GM13976 (cell line): Measurements from ENCODE around the gene IREB2.

ENCODE experiments used
- DNase-seq: peaks from one replicate; pipeline ENCODE4 v3.0.0; 2012; ENCODE audit warnings: low spot score
- CTCF ChIP-seq: IDR thresholded peaks from 2 replicates; pipeline ENCODE4 v1.5.1; 2012; ENCODE audit warnings: borderline replicate concordance, mild to moderate bottlenecking; ENCODE audit not compliant: insufficient read depth; ENCODE audit errors: extremely low read depth, missing control alignments, control extremely low read depth
- in situ Hi-C: fragments of 300-500 bp; cut with MboI; formaldehyde crosslinking; loops from one replicate; pipeline ENCODE4 v1.12.0; 2022; ENCODE audit warnings: low sequenced_read_pairs, mixed read lengths, inconsistent platforms; ENCODE audit not compliant: unreplicated experiment

Gene IREB2

GRCh38 chr15:78449220-78449999 lies 11.4 kb downstream of the IREB2 start:
- TF ChIP-seq CTCF: no peak
- in situ Hi-C loops: no loop called here
- DNase-seq: no peak

GRCh38 chr15:78450285-78450858 lies 12.4 kb downstream of the IREB2 start:
- TF ChIP-seq CTCF: no peak
- in situ Hi-C loops: no loop called here
- no peak for DNase-seq

- no peak for TF ChIP-seq CTCF
- in situ Hi-C loops: no loop called here
- DNase-seq: no peak
Measured at GRCh38 chr15:78452485-78452884, 14.5 kb downstream of the IREB2 start.

- in situ Hi-C loops: no loop called here
- DNase-seq: no peak
- no peak for TF ChIP-seq CTCF
Measured at GRCh38 chr15:78453447-78453846, 15.4 kb downstream of the IREB2 start.

- no peak for TF ChIP-seq CTCF
- in situ Hi-C loops: no loop called here
- no peak for DNase-seq
Measured at GRCh38 chr15:78454992-78455391, 17.0 kb downstream of the IREB2 start.

- in situ Hi-C loops: no loop called here
- TF ChIP-seq CTCF: no peak
- no peak for DNase-seq
Measured at GRCh38 chr15:78455749-78456148, 17.7 kb downstream of the IREB2 start.
